CD4-positive, alpha-beta T cell treated with Interleukin-6 for 4 hours (primary cell): Measurements from ENCODE around the gene UHMK1.
"Not testable (repeated sequence)": the region's sequence is repeated elsewhere in the genome, so short reads cannot be mapped to it uniquely, and the experiment has no call there.

ENCODE experiments used
- DNase-seq: peaks from one replicate; pipeline ENCODE4 v3.0.0-alpha.2; 2020; ENCODE audit warnings: mixed read lengths

The UHMK1 gene, protein sequence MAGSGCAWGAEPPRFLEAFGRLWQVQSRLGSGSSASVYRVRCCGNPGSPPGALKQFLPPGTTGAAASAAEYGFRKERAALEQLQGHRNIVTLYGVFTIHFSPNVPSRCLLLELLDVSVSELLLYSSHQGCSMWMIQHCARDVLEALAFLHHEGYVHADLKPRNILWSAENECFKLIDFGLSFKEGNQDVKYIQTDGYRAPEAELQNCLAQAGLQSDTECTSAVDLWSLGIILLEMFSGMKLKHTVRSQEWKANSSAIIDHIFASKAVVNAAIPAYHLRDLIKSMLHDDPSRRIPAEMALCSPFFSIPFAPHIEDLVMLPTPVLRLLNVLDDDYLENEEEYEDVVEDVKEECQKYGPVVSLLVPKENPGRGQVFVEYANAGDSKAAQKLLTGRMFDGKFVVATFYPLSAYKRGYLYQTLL

GRCh38 chr1:162497723-162498495 lies at the start of gene UHMK1:
Gene UHMK1 (plus strand): TSS chr1:162497818. CDS start chr1:162498001, 183 bp downstream.
- DNase-seq, result peak; percentile 92

DNA sequence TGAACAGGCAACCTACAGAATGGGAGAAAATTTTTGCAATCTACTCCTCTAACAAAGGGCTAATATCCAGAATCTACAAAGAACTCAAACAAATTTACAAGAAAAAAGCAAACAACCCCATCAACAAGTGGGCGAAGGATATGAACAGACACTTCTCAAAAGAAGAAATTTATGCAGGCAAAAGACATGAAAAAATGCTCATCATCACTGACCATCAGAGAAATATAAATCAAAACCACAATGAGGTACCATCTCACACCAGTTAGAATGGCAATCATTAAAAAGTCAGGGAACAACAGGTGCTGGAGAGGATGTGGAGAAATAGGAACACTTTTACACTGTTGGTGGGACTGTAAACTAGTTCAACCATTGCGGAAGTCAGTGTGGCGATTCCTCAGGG lies 43.3 kb upstream of the UHMK1 start:
- not testable (repeated sequence) for DNase-seq

DNA sequence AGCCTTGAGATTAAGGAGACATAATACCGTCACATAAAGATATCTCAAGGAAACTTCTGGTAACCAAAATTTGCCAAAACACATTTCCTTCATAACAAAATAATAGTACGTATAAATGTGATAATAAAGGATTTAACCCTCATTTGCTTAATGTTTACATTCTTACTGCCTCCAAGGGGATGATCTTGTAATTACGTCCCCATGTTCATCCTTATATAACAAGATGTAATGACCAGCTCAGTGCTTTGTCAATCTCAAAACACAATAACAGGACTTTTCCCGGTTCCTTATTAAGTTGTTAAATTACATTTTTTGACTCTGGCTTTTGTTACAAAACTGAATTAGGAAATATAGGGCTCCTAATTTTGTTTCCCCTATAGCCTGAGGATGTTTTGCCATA lies 41.3 kb upstream of the UHMK1 start:
- DNase-seq, result no peak

GRCh38 chr1:162458236-162458635 lies 39.4 kb upstream of the UHMK1 start:
- DNase-seq, result no peak

DNA sequence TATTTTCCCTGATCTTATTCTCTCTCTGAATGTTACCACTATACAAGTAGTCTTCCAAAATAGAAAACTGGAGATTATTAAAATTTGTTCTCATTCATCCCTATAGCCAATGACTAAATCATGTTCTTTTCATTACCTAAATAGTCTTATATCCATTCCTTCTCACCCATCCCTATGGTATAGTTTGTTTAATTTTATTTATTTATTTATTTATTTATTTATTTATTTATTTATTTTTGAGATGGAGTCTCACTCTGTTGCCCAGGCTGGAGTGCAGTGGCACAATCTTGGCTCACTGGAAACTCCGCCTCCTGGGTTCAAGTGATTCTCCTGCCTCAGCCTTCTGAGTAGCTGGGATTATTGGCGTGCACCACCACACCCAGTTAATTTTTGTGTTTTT lies 35.2 kb upstream of the UHMK1 start:
- DNase-seq, result not testable (repeated sequence)

DNA sequence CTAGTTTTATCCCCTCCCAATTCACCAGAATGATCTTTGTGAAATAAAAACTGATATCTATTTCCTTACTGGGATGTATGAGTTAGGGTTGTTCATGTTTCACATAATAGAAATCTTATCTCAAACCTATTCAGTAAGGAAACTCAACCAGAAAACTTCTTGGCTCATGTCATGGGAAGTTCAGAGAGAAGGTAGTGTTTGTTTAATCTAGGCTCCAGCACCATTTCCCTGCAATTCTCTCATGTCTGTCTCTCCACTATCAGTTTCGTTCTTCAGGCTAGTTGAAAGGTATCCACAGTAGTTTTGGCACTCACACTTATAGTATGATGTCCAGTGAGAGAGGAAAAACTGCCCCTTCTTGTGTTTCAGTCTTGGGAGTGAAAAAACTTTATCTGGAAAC lies 34.6 kb upstream of the UHMK1 start:
- DNase-seq, result no peak

GRCh38 chr1:162466797-162467196 lies 30.8 kb upstream of the UHMK1 start:
- DNase-seq, result no peak

DNA sequence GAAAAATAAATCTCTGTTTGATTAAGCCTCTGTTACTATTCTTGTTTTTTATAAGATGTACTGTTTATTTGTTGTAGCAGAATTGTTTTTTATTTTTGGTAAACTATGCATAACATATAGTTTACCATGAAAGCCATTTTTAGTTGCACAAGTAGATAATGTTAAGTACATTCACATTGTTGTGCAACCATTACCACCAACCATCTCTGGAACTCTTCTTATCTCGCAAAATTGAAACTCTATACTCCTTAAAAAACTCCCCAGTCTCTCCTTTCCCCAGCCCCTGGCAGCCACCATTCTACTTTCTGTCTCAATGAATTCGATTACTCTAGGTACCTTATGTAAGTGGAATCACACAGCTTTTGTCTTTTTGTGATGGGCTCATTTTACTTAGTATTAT lies 27.4 kb upstream of the UHMK1 start:
- DNase-seq, result no peak

DNA sequence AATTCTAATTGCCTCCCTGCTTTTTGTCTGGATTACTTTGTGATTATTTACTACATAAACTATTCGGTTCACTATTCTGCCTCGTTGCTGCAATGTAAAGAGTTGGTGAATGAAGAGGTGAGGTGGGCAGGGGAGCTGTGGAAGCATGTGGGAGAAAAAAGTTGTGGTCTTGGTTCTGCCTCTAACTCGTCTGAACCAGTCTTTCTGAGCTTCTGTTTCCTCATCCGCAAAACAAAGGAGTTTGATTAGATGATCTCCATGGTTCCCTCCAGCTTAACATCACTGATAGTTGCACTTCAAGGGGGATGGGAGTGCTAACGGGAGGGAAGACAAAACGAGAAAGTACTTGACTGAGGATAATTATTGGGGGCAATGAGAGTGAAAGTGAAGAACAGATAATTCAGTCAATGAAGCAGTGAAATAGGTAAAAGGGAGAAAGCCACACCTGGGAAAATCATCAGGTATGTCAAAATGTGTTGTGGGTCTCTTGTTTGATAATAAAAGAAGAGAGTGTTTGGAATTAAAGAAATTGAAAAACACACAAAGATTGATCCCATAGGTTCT lies 26.2 kb upstream of the UHMK1 start:
- DNase-seq, result no peak

DNA sequence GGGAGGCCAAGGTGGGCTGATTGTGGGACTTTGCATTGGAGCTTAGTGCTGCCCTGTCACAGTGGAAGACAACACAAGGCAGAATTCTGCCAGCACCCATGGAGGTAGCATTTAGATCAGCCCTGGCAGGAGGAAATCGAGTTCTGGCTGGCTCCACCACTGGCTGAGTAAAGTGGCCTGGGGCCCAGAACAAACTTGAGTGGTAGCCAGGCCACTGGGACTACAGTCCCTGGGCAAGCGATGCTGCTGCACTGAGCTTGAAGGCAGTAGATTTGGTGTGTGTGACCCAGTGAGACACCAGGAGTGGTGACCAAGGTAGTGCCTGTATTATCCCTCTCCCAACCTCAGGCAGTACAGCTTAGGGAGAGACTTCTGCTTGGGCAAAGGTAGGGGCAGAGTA lies 22.5 kb upstream of the UHMK1 start:
- DNase-seq, result no peak

- no peak for DNase-seq
Measured at GRCh38 chr1:162475539-162476185, 22.0 kb upstream of the UHMK1 start.

- no peak for DNase-seq
Measured at GRCh38 chr1:162476620-162477019, 21.0 kb upstream of the UHMK1 start.

- no peak for DNase-seq
Measured at GRCh38 chr1:162485236-162485635, 12.4 kb upstream of the UHMK1 start.

DNA sequence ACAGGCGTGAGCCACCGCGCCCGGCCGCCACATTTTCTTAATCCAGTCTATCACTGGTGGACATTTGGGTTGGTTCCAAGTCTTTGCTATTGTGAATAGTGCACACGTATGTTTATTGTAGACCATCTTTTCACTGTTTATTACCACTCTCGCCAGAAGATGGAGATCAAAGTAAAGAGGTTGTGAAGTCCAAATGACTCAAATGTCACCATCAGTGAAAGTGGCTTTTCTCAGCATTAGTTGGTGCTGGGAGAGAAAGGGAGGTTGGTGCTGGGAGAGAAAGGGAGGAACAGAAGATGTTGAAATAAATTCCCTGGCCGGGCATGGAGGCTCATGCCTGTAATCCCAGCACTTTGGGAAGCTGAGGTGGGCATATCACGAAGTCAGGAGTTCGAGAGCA lies 10.4 kb upstream of the UHMK1 start:
- no peak for DNase-seq

DNA sequence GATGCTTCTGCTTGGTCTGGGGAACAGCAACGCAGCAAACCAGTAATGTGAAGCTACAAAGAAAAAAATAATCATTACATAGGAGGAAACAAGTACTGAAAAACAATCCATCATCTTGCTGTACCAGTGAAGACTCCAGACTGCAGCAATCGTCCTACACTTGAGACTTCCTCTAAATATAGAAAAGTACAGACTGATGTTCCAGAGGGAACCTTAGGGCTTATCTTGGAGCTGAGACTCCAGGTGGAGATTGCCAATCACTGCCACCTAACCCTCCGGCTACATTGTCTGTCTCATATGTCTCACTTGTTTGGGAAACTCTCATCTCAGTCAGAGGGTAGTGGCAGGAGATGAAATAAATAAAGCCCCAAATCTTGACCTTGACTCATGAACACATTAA lies 9.4 kb upstream of the UHMK1 start:
- no peak for DNase-seq

DNA sequence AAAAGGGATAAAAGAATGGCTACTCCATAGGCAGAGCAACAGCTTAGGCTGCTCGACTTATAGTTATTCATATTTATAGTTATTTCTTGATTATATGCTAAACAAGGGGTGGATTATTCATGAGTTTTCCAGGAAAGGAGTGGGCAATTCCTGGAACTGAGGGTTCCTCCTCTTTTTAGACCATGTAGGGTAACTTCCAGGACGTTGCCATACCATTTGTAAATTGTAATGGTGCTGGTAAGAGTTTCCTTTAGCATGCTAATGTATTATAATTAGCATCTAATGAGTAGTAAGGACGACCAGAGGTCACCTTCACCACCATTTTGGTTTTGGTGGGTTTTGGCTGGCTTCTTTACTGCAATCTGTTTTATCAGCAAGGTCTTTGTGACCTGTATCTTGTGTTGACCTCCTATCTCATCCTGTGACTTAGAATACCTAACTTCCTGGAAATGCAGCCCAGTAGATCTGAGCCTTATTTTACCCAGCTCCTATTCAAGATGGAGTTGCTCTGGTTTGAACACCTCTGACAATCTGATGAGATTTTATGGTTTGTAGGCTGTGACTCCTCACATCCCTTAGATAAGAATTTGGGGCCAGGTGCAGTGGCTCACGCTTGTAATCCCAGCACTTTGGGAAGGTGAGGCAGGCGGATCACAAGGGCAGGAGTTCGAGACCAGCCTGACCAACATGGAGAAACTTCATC lies 1.9 kb upstream of the UHMK1 start:
- not testable (repeated sequence) for DNase-seq

GRCh38 chr1:162497104-162497722 lies 405 bp upstream of the UHMK1 start:
- DNase-seq, result no peak

DNA sequence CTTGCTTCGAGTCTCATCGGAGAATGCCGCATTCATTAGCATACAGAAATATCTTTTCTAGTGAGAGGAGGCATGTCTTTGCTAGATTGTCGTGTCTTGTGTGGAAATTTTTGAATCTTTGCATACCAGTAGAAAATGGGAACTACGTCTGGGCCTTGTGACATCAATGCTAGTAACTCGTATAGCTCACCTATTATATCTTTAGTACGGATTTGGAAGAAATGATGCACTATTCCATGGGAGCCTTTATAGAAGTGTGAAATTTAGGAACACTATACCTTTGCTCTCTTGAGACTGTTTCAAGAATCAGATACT lies 835 bp downstream of the UHMK1 start:
- no peak for DNase-seq

GRCh38 chr1:162500805-162501204 lies 3.2 kb downstream of the UHMK1 start:
- DNase-seq, result no peak

- no peak for DNase-seq
Measured at GRCh38 chr1:162502077-162502476, 4.5 kb downstream of the UHMK1 start.

- no peak for DNase-seq
Measured at GRCh38 chr1:162502928-162503327, 5.3 kb downstream of the UHMK1 start.

DNA sequence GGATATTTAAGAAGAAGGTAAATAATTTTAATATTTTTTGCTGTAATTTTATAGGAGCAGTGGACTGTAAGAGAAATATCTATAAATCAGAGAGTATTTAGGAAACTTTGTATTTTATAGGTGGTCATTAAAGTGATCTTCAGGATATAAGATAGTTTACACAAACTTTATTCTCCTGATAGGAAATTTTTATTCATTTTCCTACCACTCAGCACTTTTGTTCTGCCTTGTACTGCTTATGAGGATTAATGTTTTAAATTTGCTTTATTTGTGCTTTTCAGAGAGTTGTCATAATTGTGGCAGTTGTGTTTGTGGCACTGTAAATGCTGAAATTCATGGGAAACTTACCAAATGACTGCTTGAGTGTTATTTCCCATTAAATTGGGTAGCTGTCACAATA lies 29.7 kb downstream of the UHMK1 start:
- no peak for DNase-seq
